GM12872 (cell line): ENCODE measurements around the gene DLGAP1.

Experiments used
- TF ChIP-seq, protein P1 (sequence below): IDR thresholded peaks from 3 replicates; pipeline ENCODE4 v1.5.1; 2011; ENCODE audit warnings: low read depth, mild to moderate bottlenecking, low read length, moderate library complexity; ENCODE audit not compliant: insufficient read depth

The DLGAP1 gene

DNA sequence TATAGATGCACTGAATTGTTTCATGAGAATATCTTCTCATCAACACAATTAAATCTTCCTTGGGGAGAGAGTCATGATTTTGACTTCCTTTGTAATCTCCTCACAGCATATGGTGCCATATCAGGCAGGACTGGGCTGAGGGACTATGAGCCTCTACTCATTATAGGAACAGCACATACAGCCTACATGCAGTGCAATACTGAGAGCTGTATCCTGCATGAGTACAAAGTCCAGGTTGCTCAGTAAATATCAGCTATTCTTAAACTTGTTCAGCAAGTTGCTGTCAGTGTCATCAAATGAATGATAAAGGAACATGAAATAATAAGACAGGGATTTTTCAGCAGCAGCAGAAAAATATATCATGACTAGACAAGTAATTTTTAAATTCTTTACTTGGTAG lies 10.8 kb downstream of the DLGAP1 start:
- TF ChIP-seq, protein P1, sequence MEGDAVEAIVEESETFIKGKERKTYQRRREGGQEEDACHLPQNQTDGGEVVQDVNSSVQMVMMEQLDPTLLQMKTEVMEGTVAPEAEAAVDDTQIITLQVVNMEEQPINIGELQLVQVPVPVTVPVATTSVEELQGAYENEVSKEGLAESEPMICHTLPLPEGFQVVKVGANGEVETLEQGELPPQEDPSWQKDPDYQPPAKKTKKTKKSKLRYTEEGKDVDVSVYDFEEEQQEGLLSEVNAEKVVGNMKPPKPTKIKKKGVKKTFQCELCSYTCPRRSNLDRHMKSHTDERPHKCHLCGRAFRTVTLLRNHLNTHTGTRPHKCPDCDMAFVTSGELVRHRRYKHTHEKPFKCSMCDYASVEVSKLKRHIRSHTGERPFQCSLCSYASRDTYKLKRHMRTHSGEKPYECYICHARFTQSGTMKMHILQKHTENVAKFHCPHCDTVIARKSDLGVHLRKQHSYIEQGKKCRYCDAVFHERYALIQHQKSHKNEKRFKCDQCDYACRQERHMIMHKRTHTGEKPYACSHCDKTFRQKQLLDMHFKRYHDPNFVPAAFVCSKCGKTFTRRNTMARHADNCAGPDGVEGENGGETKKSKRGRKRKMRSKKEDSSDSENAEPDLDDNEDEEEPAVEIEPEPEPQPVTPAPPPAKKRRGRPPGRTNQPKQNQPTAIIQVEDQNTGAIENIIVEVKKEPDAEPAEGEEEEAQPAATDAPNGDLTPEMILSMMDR = no peak

DNA sequence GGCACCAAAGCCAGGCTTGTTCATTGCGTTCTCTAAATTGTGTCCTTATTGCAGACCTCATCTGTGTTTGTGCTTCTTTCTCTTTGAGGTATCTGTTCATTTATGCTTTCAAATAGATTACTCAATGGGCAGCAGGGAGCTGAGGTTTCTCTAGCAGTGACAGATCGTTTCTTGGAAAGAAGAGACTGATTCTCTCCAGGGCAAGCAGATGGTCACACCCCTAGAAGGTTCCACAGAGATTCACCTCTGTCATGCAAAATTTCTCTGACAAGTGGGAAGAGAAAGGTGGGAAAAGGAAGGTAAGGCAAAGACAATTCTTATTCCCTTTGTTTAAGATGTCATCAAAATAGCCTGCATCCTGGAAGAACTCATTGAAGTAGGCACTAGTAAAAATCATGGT lies 14.0 kb downstream of the DLGAP1 start:
- TF ChIP-seq, protein P1 = no peak

DNA sequence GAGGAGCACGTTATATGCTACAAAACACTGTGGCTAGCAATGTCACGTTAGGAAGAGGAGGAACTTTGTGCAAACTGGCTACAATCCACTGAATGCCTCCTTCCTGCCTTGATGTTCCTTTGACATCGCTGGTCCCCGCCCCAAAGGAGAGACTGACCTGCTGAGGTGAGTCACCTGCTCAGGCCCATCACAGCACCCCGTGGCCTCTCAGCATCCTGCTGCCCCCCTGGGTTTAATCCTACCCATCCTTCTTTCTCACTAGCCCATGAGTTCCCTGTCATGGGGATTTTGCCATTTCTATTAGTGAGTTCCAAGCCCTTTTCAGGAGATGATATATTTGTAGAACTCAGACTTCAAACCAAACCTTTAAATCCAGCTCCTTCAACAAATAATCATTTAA lies 16.2 kb downstream of the DLGAP1 start:
- TF ChIP-seq, protein P1 = no peak

DNA sequence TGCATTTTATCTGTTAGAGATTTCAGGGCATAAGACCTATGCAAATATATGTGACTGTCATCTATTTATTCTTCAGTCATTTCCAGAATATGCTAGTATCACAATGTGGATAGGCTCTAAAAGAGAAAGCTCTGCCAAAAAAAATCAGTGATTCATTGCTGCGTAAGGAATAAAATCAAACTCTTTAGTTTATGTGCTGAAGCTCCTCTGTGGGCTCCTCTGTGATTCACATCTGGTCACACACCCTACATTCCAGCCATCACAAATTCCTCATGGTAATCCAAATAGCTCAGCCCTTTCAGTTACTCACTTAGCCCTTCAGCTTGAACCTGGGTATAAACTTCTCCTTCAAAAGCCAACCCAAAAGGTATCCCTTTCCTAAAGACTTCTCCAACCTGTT lies 21.4 kb downstream of the DLGAP1 start:
- TF ChIP-seq, protein P1 = no peak

DNA sequence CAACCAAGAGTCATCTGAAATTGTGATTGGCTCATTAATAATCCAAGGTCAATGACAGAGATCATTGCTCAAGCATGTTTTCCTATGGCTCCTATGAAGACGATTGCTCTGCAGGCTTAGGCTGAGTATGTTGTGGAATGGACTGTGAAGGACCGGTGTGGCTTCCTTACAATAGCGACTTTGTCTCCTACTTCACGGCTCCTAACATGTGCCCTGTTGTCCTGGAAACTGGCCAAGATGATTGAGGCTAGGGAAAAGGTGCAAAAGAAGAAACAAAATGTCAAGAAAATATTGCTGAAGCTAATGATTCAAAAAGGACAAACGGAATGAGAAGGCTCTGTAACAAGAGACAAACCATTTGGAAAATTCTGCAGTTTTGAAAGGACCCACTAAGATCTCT lies 24.3 kb downstream of the DLGAP1 start:
- TF ChIP-seq, protein P1 = no peak

DNA sequence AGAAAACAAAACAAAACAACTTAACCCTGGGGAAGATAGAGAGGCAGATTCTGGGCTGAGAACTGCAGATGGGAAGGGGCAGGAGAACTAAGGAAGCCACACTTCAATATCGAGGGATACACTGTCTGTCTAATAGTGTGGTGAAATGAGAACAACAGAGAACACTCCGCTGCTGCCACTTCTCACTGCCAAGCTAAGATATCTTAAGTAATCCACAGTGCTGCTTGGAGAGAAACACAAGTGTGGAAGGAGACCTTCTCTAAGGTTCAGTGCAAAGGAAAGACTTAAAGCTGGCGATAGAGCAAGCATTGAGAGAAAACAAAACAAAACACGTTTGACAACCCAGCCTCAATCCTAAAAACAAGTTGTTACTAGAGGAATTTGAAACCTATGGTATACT lies 37.4 kb downstream of the DLGAP1 start:
- TF ChIP-seq, protein P1 = no peak

DNA sequence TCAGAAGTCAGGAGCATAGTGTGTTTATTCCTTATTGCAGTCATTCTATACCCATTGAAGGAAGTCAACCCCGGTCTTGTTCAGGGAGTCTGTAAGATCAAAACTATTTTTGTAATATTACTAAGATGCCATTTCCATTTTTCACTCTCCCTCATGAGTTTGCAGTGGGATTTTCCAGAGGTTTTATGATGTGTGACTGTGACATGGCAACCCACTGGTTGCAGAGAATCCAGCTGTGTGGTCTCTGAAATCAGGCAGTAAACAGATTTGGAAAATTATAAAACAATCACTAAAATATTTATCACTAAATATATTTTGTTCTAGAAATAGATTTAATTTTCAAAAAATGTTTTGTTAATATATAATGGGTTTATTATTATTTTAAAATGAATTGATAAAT lies 38.1 kb downstream of the DLGAP1 start:
- TF ChIP-seq, protein P1 = no peak

DNA sequence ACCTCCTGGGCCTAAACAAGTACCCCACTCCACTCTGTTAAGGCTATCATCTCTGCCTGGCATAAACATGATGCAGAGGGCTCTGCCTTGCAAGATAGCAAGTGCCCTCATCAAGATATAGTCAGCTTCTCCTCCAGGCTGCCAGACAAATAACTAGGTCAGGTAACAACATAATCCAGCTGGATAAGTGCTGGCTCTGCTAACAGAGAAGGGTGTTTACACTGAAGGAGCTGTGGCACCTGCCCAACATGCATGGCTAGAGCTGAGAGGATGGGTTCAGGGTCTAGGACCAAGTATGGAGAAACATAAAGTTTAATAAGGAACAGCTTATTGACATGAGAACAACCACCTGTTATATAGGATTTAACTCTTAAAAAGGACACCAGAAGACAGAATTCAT lies 42.8 kb downstream of the DLGAP1 start:
- TF ChIP-seq, protein P1 = no peak
